ENCODE measurements around the gene NHLRC2. TPM values are rescaled to one million over a fixed set of nuclear protein-coding genes. Genes with fewer than 3 reads are reported as not detected.

NHLRC2 gene
- total RNA-seq, 1 experiment from 2014 or later = 30.9 TPM

DNA sequence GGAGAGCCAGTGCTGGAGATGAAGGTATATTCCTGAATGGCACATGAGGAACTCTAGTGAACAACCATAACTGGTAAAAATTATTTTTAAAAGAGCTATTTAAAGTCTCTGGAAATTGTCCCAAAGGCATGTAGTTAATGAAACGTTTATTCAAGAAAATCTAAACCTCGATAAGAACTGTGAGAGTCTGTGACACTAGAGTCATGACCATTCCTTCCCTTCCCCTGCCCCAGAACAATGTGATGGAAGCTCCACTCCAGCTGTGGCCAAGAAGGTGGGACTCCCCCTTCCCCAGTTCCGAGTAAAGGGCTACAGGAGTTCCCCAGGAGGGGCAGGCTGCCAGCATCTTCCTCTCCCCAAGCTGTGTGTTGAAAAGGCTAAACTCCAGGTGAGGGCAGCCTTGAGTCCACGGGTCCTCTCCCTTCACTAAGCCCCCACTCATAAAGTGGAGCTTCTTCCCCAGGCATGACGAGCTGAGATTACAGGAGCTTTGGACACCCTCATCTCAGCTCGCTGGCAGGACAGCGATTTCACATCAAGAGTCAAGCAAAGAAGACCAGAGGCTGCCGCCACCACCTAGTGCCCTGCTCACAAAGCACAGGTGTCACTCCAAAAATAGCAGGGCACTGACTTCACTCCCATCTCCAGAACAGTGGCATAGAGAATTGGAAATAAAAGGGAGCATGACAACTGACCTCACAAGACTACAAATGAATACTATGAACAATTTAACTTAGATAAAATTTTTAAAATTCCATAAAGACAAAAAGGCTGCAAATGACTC, 68.5 kb downstream of the NHLRC2 start:
- H4K20me1 ChIP-seq (ENCODE audit: control insufficient read depth, insufficient read depth, insufficient read length) = no peaks in the 10 kb centered on the region
- no peak overlapping the region for H3K56ac ChIP-seq (ENCODE audit: insufficient read length, low read depth, low read length)
- no peak overlapping the region; the same call in 1 of the 2 replicates for H2BK15ac ChIP-seq (ENCODE audit: low read depth, low read length)
- H2AK5ac ChIP-seq (ENCODE audit: insufficient read length, low read length) = no peak overlapping the region
- H3K18ac ChIP-seq (ENCODE audit: insufficient read length, low read depth, low read length) = no peak overlapping the region
- no peak overlapping the region for H3K4ac ChIP-seq (ENCODE audit: low read depth, low read length)
- H3K27ac ChIP-seq (ENCODE audit: insufficient read length, low read depth, low read length) = no peak overlapping the region
- H3K27me3 ChIP-seq (ENCODE audit: insufficient read depth, low read length) = no peaks in the 10 kb centered on the region
- Mint-ChIP-seq H3K36me3 (ENCODE audit: insufficient read depth in 1 of 3, low read depth in 3 of 3) (no peaks in the 10 kb centered on the region), H3K27ac (no peak overlapping the region), H3K9me3 (no peaks in the 10 kb centered on the region; a peak in 1 of 5 replicates), H3K27me3 (ENCODE audit: low read depth) (no peaks in the 10 kb centered on the region), H3K4me1 (peaks cover 2 to 4% of the 10 kb centered on the region in 2 experiments; a peak in 2 of 4 replicates), H3K4me3 (no peak overlapping the region; a peak in 1 of 5 replicates)
- no CpG with 5 or more reads among the region's 8 CpGs for WGBS (ENCODE audit: extremely low coverage, insufficient read length, low lambda C conversion rate)
- H2BK12ac ChIP-seq (ENCODE audit: insufficient read length, low read depth, low read length) = no peak overlapping the region
- H2BK20ac ChIP-seq (ENCODE audit: low read depth, low read length, poor library complexity, severe bottlenecking) = no peak overlapping the region
- no peaks in the 10 kb centered on the region for H3K23me2 ChIP-seq (ENCODE audit: insufficient read length, low read depth, low read length, poor library complexity, severe bottlenecking)
- H3T11ph ChIP-seq (ENCODE audit: low read length) = no peak overlapping the region
- H4K91ac ChIP-seq (ENCODE audit: insufficient read length, low read depth, low read length) = no peak overlapping the region
- no peaks in the 10 kb centered on the region for H3K79me2 ChIP-seq (ENCODE audit: insufficient read depth, low read length)
- peak; percentile 49 for DNase-seq
- no peak overlapping the region for H2BK5ac ChIP-seq (ENCODE audit: insufficient read length, low read length)
- H3K9ac ChIP-seq (ENCODE audit: extremely low read depth, insufficient read length, low read length) = no peak overlapping the region
- H4K8ac ChIP-seq (replicated peaks; ENCODE audit: insufficient read length, low read depth, low read length) = no peak overlapping the region
- H2AFZ ChIP-seq (ENCODE audit: low read length) = no peak overlapping the region
- H3K14ac ChIP-seq (ENCODE audit: insufficient read depth, low read length) = no peak overlapping the region
- no peaks in the 10 kb centered on the region for H3K9me3 ChIP-seq (ENCODE audit: control insufficient read depth, low read depth, low read length)
- H3K79me1 ChIP-seq (ENCODE audit: insufficient read depth, low read depth, low read length, poor library complexity, severe bottlenecking) = no peaks in the 10 kb centered on the region
- no peaks in the 10 kb centered on the region for H3K4me1 ChIP-seq (ENCODE audit: insufficient read depth, low read length)
- no peak overlapping the region for H4K5ac ChIP-seq (ENCODE audit: insufficient read length, low read depth, low read length)
- no peak overlapping the region for H3K23ac ChIP-seq (ENCODE audit: insufficient read length, low read depth, low read length)
- no peak overlapping the region for H2BK120ac ChIP-seq (ENCODE audit: low read depth, low read length, poor library complexity, severe bottlenecking)
- TF ChIP-seq, protein P1, sequence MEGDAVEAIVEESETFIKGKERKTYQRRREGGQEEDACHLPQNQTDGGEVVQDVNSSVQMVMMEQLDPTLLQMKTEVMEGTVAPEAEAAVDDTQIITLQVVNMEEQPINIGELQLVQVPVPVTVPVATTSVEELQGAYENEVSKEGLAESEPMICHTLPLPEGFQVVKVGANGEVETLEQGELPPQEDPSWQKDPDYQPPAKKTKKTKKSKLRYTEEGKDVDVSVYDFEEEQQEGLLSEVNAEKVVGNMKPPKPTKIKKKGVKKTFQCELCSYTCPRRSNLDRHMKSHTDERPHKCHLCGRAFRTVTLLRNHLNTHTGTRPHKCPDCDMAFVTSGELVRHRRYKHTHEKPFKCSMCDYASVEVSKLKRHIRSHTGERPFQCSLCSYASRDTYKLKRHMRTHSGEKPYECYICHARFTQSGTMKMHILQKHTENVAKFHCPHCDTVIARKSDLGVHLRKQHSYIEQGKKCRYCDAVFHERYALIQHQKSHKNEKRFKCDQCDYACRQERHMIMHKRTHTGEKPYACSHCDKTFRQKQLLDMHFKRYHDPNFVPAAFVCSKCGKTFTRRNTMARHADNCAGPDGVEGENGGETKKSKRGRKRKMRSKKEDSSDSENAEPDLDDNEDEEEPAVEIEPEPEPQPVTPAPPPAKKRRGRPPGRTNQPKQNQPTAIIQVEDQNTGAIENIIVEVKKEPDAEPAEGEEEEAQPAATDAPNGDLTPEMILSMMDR (conservative IDR thresholded peaks at IDR 0.05) = peak; percentile 50
- H3K4me2 ChIP-seq (ENCODE audit: insufficient read depth, insufficient read length, low read length) = no peak overlapping the region
